Mammary epithelial cell (primary cell): ENCODE measurements around the gene AASDH.

Source experiments
- EZH2 ChIP-seq: IDR thresholded peaks from 2 replicates; pipeline ENCODE4 v1.6.1; 2012; ENCODE audit warnings: low read length, inconsistent platforms, borderline replicate concordance
- TF ChIP-seq, protein P1 (sequence below), 2 donors: IDR thresholded peaks in 1 of 2; conservative IDR thresholded peaks in 1 of 2; 2 replicates each; pipeline ENCODE4 v1.5.1; 2011 to 2012; ENCODE audit warnings: inconsistent platforms in 2 of 2, low read length in 2 of 2, mild to moderate bottlenecking in 2 of 2, control low read depth in 1 of 2, low read depth in 1 of 2; ENCODE audit not compliant: insufficient read depth in 1 of 2; ENCODE audit errors: extremely low read depth in 1 of 2

DNA sequence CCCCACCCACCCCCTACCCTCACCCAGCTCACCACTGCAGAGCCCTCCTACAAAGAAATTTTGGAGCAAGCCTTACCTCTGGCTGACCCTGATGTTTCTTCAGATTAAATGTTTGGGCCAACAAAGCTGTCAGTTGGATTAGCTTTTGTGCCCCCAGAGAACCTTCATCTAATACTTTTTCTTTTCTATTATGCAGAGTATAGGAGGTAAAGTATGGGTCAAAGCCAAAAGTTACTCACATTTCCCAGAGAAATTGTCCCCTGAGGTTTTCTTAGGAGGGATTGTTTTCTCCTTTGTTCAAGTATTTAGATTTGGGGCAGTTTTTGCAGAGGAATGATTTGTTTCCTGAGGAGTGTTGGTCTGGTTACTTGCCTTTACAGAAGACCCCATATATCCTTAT lies 69.5 kb downstream of the AASDH start:
- TF ChIP-seq, protein P1, sequence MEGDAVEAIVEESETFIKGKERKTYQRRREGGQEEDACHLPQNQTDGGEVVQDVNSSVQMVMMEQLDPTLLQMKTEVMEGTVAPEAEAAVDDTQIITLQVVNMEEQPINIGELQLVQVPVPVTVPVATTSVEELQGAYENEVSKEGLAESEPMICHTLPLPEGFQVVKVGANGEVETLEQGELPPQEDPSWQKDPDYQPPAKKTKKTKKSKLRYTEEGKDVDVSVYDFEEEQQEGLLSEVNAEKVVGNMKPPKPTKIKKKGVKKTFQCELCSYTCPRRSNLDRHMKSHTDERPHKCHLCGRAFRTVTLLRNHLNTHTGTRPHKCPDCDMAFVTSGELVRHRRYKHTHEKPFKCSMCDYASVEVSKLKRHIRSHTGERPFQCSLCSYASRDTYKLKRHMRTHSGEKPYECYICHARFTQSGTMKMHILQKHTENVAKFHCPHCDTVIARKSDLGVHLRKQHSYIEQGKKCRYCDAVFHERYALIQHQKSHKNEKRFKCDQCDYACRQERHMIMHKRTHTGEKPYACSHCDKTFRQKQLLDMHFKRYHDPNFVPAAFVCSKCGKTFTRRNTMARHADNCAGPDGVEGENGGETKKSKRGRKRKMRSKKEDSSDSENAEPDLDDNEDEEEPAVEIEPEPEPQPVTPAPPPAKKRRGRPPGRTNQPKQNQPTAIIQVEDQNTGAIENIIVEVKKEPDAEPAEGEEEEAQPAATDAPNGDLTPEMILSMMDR (conservative IDR thresholded peaks at IDR 0.05 in 1 of 2, IDR thresholded peaks at IDR 0.05 in 1 of 2; ENCODE audit: extremely low read depth in 1 of 2, insufficient read depth in 1 of 2, low read depth in 1 of 2, low read length in 2 of 2) = no peak
- no peak for TF ChIP-seq EZH2
